Endothelial cell of umbilical vein (primary cell): ENCODE measurements around the gene PDZD4. TPM values are rescaled to one million over a fixed set of nuclear protein-coding genes. Genes with fewer than 3 reads are reported as not detected.
A peak's percentile ranks its signal among the peaks of the same experiment; 100 is the strongest.
"Not testable (repeated sequence)": the region's sequence is repeated elsewhere in the genome, so short reads cannot be mapped to it uniquely, and the experiment has no call there.

Experiments
- BruUV-seq: library from RNA; stranded (reverse); fragments of 400-500 nt; replicated peaks from 2 replicates; lab custom pipeline; 2021; lab: Mats Ljungman, UMichigan
- CTCF ChIA-PET: fragments of 300-600, 350-600 bp; sonication (Branson Sonifier 250); formaldehyde crosslinking; loops from one replicate; lab custom pipeline; 2021; ENCODE audit warnings: antibody characterized with exemption, inconsistent platforms; lab: Charles Lee
- POLR2A ChIA-PET: fragments of 300-600, 350-600 bp; sonication (Branson Sonifier 250); formaldehyde crosslinking; loops from one replicate; lab custom pipeline; 2021; ENCODE audit warnings: antibody characterized with exemption, inconsistent platforms; lab: Charles Lee
- DNase-seq: peaks from one replicate; pipeline ENCODE4 v3.0.0-alpha.2; 2011; ENCODE audit warnings: low read depth, low spot score
- FAIRE-seq: peaks from 2 replicates; lab custom pipeline; 2011; peaks lifted over from hg19 to GRCh38; lab: Jason Lieb, UNC
- H2AFZ ChIP-seq: 2 replicates; pipeline ENCODE4 v1.6.0; 2012; ENCODE audit warnings: low read depth, low read length, control low read depth, inconsistent platforms
- H3K27ac ChIP-seq: 2 replicates; pipeline ENCODE4 v1.5.1; 2011; ENCODE audit warnings: low read depth, mild to moderate bottlenecking, control low read depth, low read length, moderate library complexity; ENCODE audit not compliant: insufficient read depth
- H3K27me3 ChIP-seq, 2 experiments: 2 replicates each; pipeline versions ENCODE4 v1.6.0 to v1.6.1; 2011; ENCODE audit warnings: low read length in 2 of 2, mixed read lengths in 1 of 2; ENCODE audit not compliant: control insufficient read depth in 2 of 2, insufficient read depth in 2 of 2
- H3K36me3 ChIP-seq, 2 experiments: 2 replicates in 1 of 2; 3 replicates in 1 of 2; pipeline ENCODE4 v1.5.1; 2011; ENCODE audit warnings: low read length in 2 of 2, mild to moderate bottlenecking in 1 of 2, moderate library complexity in 1 of 2; ENCODE audit not compliant: control insufficient read depth in 2 of 2, insufficient read depth in 2 of 2; ENCODE audit errors: extremely low read depth in 1 of 2
- H3K4me1 ChIP-seq: 3 replicates; pipeline ENCODE4 v1.5.1; 2011; ENCODE audit warnings: mild to moderate bottlenecking, low read length; ENCODE audit not compliant: control insufficient read depth, insufficient read depth; ENCODE audit errors: extremely low read depth
- H3K4me2 ChIP-seq: 2 replicates; pipeline ENCODE4 v1.6.1; 2011; ENCODE audit warnings: low read length, control low read depth, mixed read lengths; ENCODE audit not compliant: insufficient read depth
- H3K4me3 ChIP-seq, 3 experiments: fragments of 200-600 bp in 1 of 3; sonication (generic), shearing (Covaris generic) in 1 of 3; replicated peaks in 1 of 3; 2 replicates each; pipeline ENCODE4 v1.5.1; 2011 to 2016; ENCODE audit warnings: control low read depth in 3 of 3, low read length in 3 of 3, mild to moderate bottlenecking in 2 of 3, inconsistent platforms in 1 of 3, low read depth in 1 of 3, moderate library complexity in 1 of 3; ENCODE audit not compliant: insufficient read depth in 1 of 3
- H3K79me2 ChIP-seq: 2 replicates; pipeline ENCODE4 v1.6.0; 2012; ENCODE audit warnings: low read length, inconsistent platforms; ENCODE audit not compliant: control insufficient read depth, insufficient read depth
- H3K9ac ChIP-seq: replicated peaks from 2 replicates; pipeline ENCODE3; 2011; ENCODE audit warnings: low read length, control low read depth; ENCODE audit not compliant: insufficient read depth; ENCODE audit errors: extremely low read depth
- H3K9me1 ChIP-seq: replicated peaks from 3 replicates; pipeline ENCODE4 v1.6.0; 2011; ENCODE audit warnings: mild to moderate bottlenecking, low read length; ENCODE audit not compliant: control insufficient read depth, insufficient read depth; ENCODE audit errors: extremely low read depth
- H3K9me3 ChIP-seq: replicated peaks from 2 replicates; pipeline ENCODE4 v1.5.1; 2012; ENCODE audit warnings: low read length, inconsistent platforms; ENCODE audit not compliant: control insufficient read depth, insufficient read depth
- H4K20me1 ChIP-seq: replicated peaks from 2 replicates; pipeline ENCODE3; 2011; ENCODE audit warnings: mild to moderate bottlenecking, low read length; ENCODE audit not compliant: control insufficient read depth, insufficient read depth; ENCODE audit errors: extremely low read depth
- CTCF ChIP-seq, 2 donors: IDR thresholded peaks; 1 replicate in 1 of 2; 2 replicates in 1 of 2; pipeline ENCODE4 v1.5.1; 2011; ENCODE audit warnings: low read length in 2 of 2, mild to moderate bottlenecking in 2 of 2, moderate library complexity in 2 of 2, control low read depth in 1 of 2, inconsistent platforms in 1 of 2, low read depth in 1 of 2; ENCODE audit not compliant: insufficient read depth in 1 of 2; ENCODE audit errors: extremely low read depth in 1 of 2
- EZH2 ChIP-seq: IDR thresholded peaks from 2 replicates; pipeline ENCODE4 v1.6.1; 2012; ENCODE audit warnings: borderline replicate concordance, low read depth, mild to moderate bottlenecking, moderate library complexity, low read length, inconsistent platforms; ENCODE audit not compliant: severe bottlenecking
- FOS ChIP-seq: IDR thresholded peaks from 2 replicates; pipeline ENCODE4 v1.6.1; 2011; ENCODE audit warnings: mild to moderate bottlenecking, low read length, moderate library complexity, borderline replicate concordance; ENCODE audit not compliant: insufficient read depth
- GATA2 ChIP-seq: IDR thresholded peaks from 2 replicates; pipeline ENCODE4 v1.7.0; 2011; ENCODE audit warnings: low read depth, mild to moderate bottlenecking, moderate library complexity, mixed read lengths, low read length; ENCODE audit not compliant: insufficient read length, insufficient read depth
- JUN ChIP-seq: IDR thresholded peaks from 2 replicates; pipeline ENCODE4 v1.6.1; 2011; ENCODE audit warnings: borderline replicate concordance, low read depth; ENCODE audit not compliant: insufficient read length, insufficient read depth
- MAX ChIP-seq: IDR thresholded peaks from 2 replicates; pipeline ENCODE4 v1.6.1; 2011; ENCODE audit not compliant: insufficient read depth, insufficient read length
- MYC ChIP-seq: IDR thresholded peaks from one replicate; pipeline ENCODE4 v1.6.1; 2011; ENCODE audit warnings: mild to moderate bottlenecking, low read depth, low read length
- POLR2A ChIP-seq: IDR thresholded peaks from 2 replicates; pipeline ENCODE4 v1.6.1; 2012; ENCODE audit warnings: low read depth, mild to moderate bottlenecking, control low read depth, low read length
- POLR2AphosphoS5 ChIP-seq: IDR thresholded peaks from 2 replicates; pipeline ENCODE4 v1.6.1; 2012; ENCODE audit warnings: low read depth, mild to moderate bottlenecking, control low read depth, low read length, moderate library complexity; ENCODE audit not compliant: insufficient read depth
- dilution Hi-C: fragments of 300-500 bp; cut with MboI; formaldehyde crosslinking; loops from one replicate; pipeline ENCODE4 v1.15.0; 2019; ENCODE audit warnings: low sequenced_read_pairs; ENCODE audit not compliant: extremely low pct_ligation_motif_present
- intact Hi-C: fragments of 100-400 bp; cut with micrococcal nuclease; formaldehyde crosslinking; loops from one replicate; pipeline ENCODE4 v1.10.0; 2022
- polyA plus RNA-seq, 4 experiments: library from polyadenylated mRNA; depleted of rRNA in 3 of 4; stranded (reverse) in 3 of 4; unstranded in 1 of 4; fragments of >200 nt; gene quantifications; 2 replicates each; pipeline versions ENCODE4 v1.2.1 to v1.2.3, GENCODE V29; 2011 to 2012; ENCODE audit warnings: missing spikeins in 1 of 4
- total RNA-seq: library from RNA; stranded (reverse); gene quantifications from 2 replicates; pipeline ENCODE4 v1.2.3, GENCODE V29; 2021

PDZD4 gene
- total and polyA plus RNA-seq, 2 donors (not counting 3 experiments of a cell fraction or from before 2014, with no cell fraction given), result 0.07 to 0.09 TPM

- Histone ChIP-seq H4K20me1 (no peaks in the 10 kb centered on the region), H3K4me2 (peak overlapping the region; percentile 42), H3K79me2 (no peaks in the 10 kb centered on the region), H3K36me3 (no peaks in the 10 kb centered on the region), H3K9ac (no peak overlapping the region), H3K27ac (no peak overlapping the region), H2AFZ (peak overlapping the region; percentile 54), H3K27me3 (no peaks in the 10 kb centered on the region), H3K9me1 (no peaks in the 10 kb centered on the region), H3K4me3 (peak overlapping the region in 1 of 3 experiments; percentile 35), H3K9me3 (no peaks in the 10 kb centered on the region), H3K4me1 (peaks cover 4% of the 10 kb centered on the region)
- TF ChIP-seq EZH2 (no peak), FOS (no peak), POLR2AphosphoS5 (no peak), CTCF (IDR thresholded peaks at IDR 0.05; ENCODE audit: extremely low read depth in 1 of 2, insufficient read depth in 1 of 2, low read depth in 1 of 2, low read length in 2 of 2) (no peak), POLR2A (no peak), JUN (no peak), MYC (no peak), GATA2 (no peak), MAX (no peak)
- FAIRE-seq (peak; percentile 57), DNase-seq (peak; percentile 23)
- POLR2A ChIA-PET, result no interaction called here
- intact Hi-C loops, result loop anchor here (10.0 kb wide), 1 partner anchor 66 kb away; the partner anchor contains the start of gene L1CAM
- dilution Hi-C loops, result no loop called here
- CTCF ChIA-PET, result interaction anchor here (0.6 to 1.0 kb wide), 3 partner anchors 8 to 130 kb away, joined by 3 to 4 read pairs (median 4); no protein-coding TSS in a partner anchor
- no TSS peak for BruUV-seq
Measured at GRCh38 chrX:153818571-153819383, 11.6 kb downstream of the PDZD4 start.

- FAIRE-seq, H3K79me2 ChIP-seq, H3K9ac ChIP-seq, H3K27ac ChIP-seq, H3K36me3 ChIP-seq, DNase-seq, H3K9me1 ChIP-seq, H4K20me1 ChIP-seq, POLR2A ChIA-PET, H3K9me3 ChIP-seq, BruUV-seq, H2AFZ ChIP-seq, H3K4me3 ChIP-seq, H3K4me2 ChIP-seq, dilution Hi-C loops, H3K4me1 ChIP-seq, H3K27me3 ChIP-seq: not testable (repeated sequence)
- intact Hi-C loops, result loop anchor here (10.0 kb wide), 1 partner anchor 67 kb away; the partner anchor contains the start of gene L1CAM
- CTCF ChIA-PET, result interaction anchor here (0.6 kb wide), 1 partner anchor 58 kb away, joined by 4 read pairs; no protein-coding TSS in a partner anchor
Measured at GRCh38 chrX:153818064-153818463, 12.3 kb downstream of the PDZD4 start.
